ENCODE data around the gene ULK4.

DNA sequence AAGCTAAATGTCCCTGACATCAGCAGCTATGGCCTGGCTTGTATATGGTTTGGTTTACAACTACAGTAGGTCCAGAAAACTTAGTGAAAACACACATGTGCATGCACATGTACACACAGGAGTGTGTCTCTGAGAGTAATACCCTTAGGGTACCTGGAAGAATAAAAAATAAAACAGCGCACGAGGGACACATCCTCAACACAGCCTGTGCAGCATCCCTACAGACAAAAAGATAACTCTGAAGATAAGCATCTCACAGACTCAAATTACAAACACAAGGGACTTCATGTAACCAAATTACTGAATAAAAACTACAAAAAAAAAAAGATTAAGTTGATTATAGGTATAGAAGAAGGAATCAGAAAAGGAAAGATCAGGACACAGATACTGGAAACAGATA lies 653.8 kb downstream of the ULK4 start:
- TF ChIP-seq, protein P1, sequence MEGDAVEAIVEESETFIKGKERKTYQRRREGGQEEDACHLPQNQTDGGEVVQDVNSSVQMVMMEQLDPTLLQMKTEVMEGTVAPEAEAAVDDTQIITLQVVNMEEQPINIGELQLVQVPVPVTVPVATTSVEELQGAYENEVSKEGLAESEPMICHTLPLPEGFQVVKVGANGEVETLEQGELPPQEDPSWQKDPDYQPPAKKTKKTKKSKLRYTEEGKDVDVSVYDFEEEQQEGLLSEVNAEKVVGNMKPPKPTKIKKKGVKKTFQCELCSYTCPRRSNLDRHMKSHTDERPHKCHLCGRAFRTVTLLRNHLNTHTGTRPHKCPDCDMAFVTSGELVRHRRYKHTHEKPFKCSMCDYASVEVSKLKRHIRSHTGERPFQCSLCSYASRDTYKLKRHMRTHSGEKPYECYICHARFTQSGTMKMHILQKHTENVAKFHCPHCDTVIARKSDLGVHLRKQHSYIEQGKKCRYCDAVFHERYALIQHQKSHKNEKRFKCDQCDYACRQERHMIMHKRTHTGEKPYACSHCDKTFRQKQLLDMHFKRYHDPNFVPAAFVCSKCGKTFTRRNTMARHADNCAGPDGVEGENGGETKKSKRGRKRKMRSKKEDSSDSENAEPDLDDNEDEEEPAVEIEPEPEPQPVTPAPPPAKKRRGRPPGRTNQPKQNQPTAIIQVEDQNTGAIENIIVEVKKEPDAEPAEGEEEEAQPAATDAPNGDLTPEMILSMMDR (IDR thresholded peaks at IDR 0.05 in 4 of 5, conservative IDR thresholded peaks at IDR 0.05 in 1 of 5) = no peak
- TF ChIP-seq POLR2A (IDR thresholded peaks at IDR 0.05) = no peak

Measured in gastrocnemius medialis (tissue), 4 donors.